Astrocyte (in vitro differentiated cells and primary cell): ENCODE data around the gene PEAR1. TPM values are rescaled to one million over a fixed set of nuclear protein-coding genes. Genes with fewer than 3 reads are reported as not detected.

ENCODE experiments used
- DNase-seq: peaks from one replicate; pipeline ENCODE4 v3.0.0-alpha.2; 2010; ENCODE audit warnings: low read depth
- FAIRE-seq: peaks from 2 replicates; lab custom pipeline; 2011; peaks lifted over from hg19 to GRCh38; lab: Jason Lieb, UNC
- H2AFZ ChIP-seq: 2 replicates; pipeline ENCODE4 v1.6.0; 2012; ENCODE audit warnings: low read depth, low read length, inconsistent platforms
- H3K27ac ChIP-seq: 2 replicates; pipeline ENCODE4 v1.5.1; 2011; ENCODE audit warnings: low read depth, low read length, inconsistent platforms
- H3K27me3 ChIP-seq: 2 replicates; pipeline ENCODE4 v1.6.0; 2011; ENCODE audit warnings: low read length, inconsistent platforms; ENCODE audit not compliant: insufficient read depth
- H3K36me3 ChIP-seq: 2 replicates; pipeline ENCODE4 v1.5.1; 2011; ENCODE audit warnings: low read length, inconsistent platforms; ENCODE audit not compliant: insufficient read depth
- H3K4me1 ChIP-seq: 2 replicates; pipeline ENCODE4 v1.5.1; 2011; ENCODE audit warnings: low read length, inconsistent platforms; ENCODE audit not compliant: insufficient read depth
- H3K4me2 ChIP-seq: 2 replicates; pipeline ENCODE4 v1.6.0; 2012; ENCODE audit warnings: low read length, inconsistent platforms
- H3K4me3 ChIP-seq: 2 replicates; pipeline ENCODE4 v1.5.1; 2011; ENCODE audit warnings: low read depth, mild to moderate bottlenecking, low read length, inconsistent platforms; ENCODE audit not compliant: insufficient read depth
- H3K79me2 ChIP-seq: 2 replicates; pipeline ENCODE4 v1.6.0; 2012; ENCODE audit warnings: mild to moderate bottlenecking, low read length, inconsistent platforms; ENCODE audit not compliant: insufficient read depth
- H3K9ac ChIP-seq: 2 replicates; pipeline ENCODE4 v1.6.0; 2012; ENCODE audit warnings: mild to moderate bottlenecking, low read length, inconsistent platforms
- H3K9me3 ChIP-seq: 2 replicates; pipeline ENCODE4 v1.5.1; 2012; ENCODE audit warnings: low read depth, mild to moderate bottlenecking, low read length, inconsistent platforms; ENCODE audit not compliant: insufficient read depth
- H4K20me1 ChIP-seq: 2 replicates; pipeline ENCODE4 v1.6.0; 2012; ENCODE audit warnings: low read length, inconsistent platforms; ENCODE audit not compliant: insufficient read depth
- H3K27ac Mint-ChIP-seq: one replicate; pipeline ENCODE4 v1.8.0; 2021; ENCODE audit warnings: mild to moderate bottlenecking, mixed read lengths; ENCODE audit not compliant: unreplicated experiment
- H3K27me3 Mint-ChIP-seq: one replicate; pipeline ENCODE4 v1.8.0; 2021; ENCODE audit warnings: low read depth, mixed read lengths; ENCODE audit not compliant: unreplicated experiment
- H3K36me3 Mint-ChIP-seq: one replicate; pipeline ENCODE4 v1.8.0; 2021; ENCODE audit warnings: low read depth, mixed read lengths; ENCODE audit not compliant: unreplicated experiment
- H3K4me1 Mint-ChIP-seq: one replicate; pipeline ENCODE4 v1.8.0; 2021; ENCODE audit warnings: low read depth, mixed read lengths; ENCODE audit not compliant: unreplicated experiment
- H3K4me3 Mint-ChIP-seq: one replicate; pipeline ENCODE4 v1.8.0; 2021; ENCODE audit warnings: mild to moderate bottlenecking, moderate library complexity, mixed read lengths; ENCODE audit not compliant: unreplicated experiment
- H3K9me3 Mint-ChIP-seq: one replicate; pipeline ENCODE4 v1.8.0; 2021; ENCODE audit warnings: mild to moderate bottlenecking, mixed read lengths; ENCODE audit not compliant: unreplicated experiment
- CTCF ChIP-seq: IDR thresholded peaks from 2 replicates; pipeline ENCODE4 v1.5.1; 2011; ENCODE audit warnings: low read depth, mild to moderate bottlenecking, inconsistent platforms, low read length, moderate library complexity; ENCODE audit not compliant: insufficient read depth
- EZH2 ChIP-seq: IDR thresholded peaks from 2 replicates; pipeline ENCODE4 v1.6.1; 2012; ENCODE audit warnings: mild to moderate bottlenecking, low read length, inconsistent platforms; ENCODE audit not compliant: insufficient read depth
- total RNA-seq: library from RNA; stranded (reverse); gene quantifications from 2 replicates; pipeline ENCODE4 v1.2.1, GENCODE V29; 2021

PEAR1 gene
- total RNA-seq, 1 donor from 2014 or later: 17.3 TPM

DNA sequence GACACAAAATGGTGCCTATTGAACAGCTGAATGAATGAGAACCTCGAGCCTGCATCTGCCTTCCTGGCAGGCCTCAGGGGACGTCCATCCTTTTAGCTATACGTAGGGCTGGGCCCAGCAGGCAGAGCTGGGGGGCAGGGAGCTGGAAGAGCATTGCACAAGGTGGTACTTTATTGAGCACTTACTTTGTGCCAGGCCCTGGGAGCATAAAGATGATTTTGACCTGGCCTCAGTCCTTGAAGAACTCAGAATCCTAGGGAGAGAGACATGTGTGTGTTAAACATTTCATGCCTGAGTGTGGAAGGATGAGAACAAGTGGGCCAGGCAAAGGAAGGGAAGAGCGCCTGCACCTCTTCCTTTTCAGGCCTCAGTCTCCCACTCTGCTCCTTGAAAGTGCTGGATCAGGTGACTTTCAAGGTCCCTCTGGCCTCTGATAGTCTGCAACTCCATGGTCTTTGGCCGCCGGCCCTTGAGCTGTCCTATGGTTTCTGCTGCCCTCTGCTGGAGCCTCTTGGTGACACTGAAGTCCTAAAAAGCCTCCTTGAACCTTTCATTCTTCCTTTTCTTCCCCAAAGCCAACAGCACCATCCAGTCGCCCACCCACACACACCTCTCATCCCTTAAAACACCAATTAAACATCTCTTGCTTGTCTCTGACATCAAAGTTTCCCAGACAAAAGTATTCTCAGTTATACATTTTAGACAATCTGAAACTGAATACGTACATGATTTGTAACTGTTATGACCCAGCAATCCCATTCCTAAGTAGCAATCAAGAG is 3.5 kb upstream of the PEAR1 start:
- H3K27me3 Mint-ChIP-seq: peaks cover 58% of the 10 kb centered on the region
- no peak for FAIRE-seq

GRCh38 chr1:156892190-156893047 is 1.1 kb upstream of the PEAR1 start:
- Mint-ChIP-seq H3K27me3 (peaks cover 36% of the 10 kb centered on the region), H3K9me3 (no peaks in the 10 kb centered on the region), H3K27ac (no peak overlapping the region), H3K4me3 (peak overlapping the region; percentile 79), H3K36me3 (no peaks in the 10 kb centered on the region), H3K4me1 (peaks cover 28% of the 10 kb centered on the region)
- no peaks in the 10 kb centered on the region for H3K36me3 ChIP-seq
- H3K9ac ChIP-seq: peak overlapping the region; percentile 54
- peak overlapping the region; percentile 68 for H2AFZ ChIP-seq
- FAIRE-seq (no peak), DNase-seq (peak; percentile 67)
- no peaks in the 10 kb centered on the region for H4K20me1 ChIP-seq
- no peak overlapping the region for H3K27ac ChIP-seq
- H3K27me3 ChIP-seq: peaks cover 6% of the 10 kb centered on the region
- H3K4me3 ChIP-seq: peak overlapping the region; percentile 46
- peak; percentile 69 for TF ChIP-seq CTCF
- no peak for TF ChIP-seq EZH2
- H3K4me1 ChIP-seq: peaks cover 44% of the 10 kb centered on the region
- H3K4me2 ChIP-seq: peak overlapping the region; percentile 82
- H3K79me2 ChIP-seq: peaks cover 17% of the 10 kb centered on the region
- H3K9me3 ChIP-seq: no peaks in the 10 kb centered on the region

More for the DNA sequence above, 3.5 kb upstream of the PEAR1 start:
- no peaks in the 10 kb centered on the region for H3K9me3 ChIP-seq
- peaks cover 12% of the 10 kb centered on the region for H3K27me3 ChIP-seq
- Mint-ChIP-seq H3K36me3 (no peaks in the 10 kb centered on the region), H3K9me3 (no peaks in the 10 kb centered on the region), H3K4me3 (no peak overlapping the region), H3K4me1 (peaks cover 10% of the 10 kb centered on the region), H3K27ac (peak overlapping the region; percentile 1)
- H3K79me2 ChIP-seq: peaks cover 14% of the 10 kb centered on the region
- no peak overlapping the region for H3K4me3 ChIP-seq
- peak; percentile 41 for DNase-seq
- no peak for TF ChIP-seq EZH2
- peak; percentile 81 for TF ChIP-seq CTCF
- no peaks in the 10 kb centered on the region for H3K36me3 ChIP-seq
- peaks cover 20% of the 10 kb centered on the region for H3K4me1 ChIP-seq
- H3K9ac ChIP-seq: no peak overlapping the region
- H2AFZ ChIP-seq: no peak overlapping the region
- H4K20me1 ChIP-seq: no peaks in the 10 kb centered on the region
- H3K4me2 ChIP-seq: no peak overlapping the region
- no peak overlapping the region for H3K27ac ChIP-seq
